Limb (tissue), 2 donors: ENCODE data around the gene SZT2.
"Not testable (repeated sequence)": the region's sequence is repeated elsewhere in the genome, so short reads cannot be mapped to it uniquely, and the experiment has no call there.

Experiments used
- DNase-seq, 2 donors: peaks; one replicate each; pipeline ENCODE4 v3.0.0-alpha.2; 2016; ENCODE audit errors: extremely low spot score in 2 of 2

The SZT2 gene

GRCh38 chr1:43387976-43388599, 1.6 kb upstream of the SZT2 start:
- no peak for DNase-seq

GRCh38 chr1:43388613-43389012, 1.1 kb upstream of the SZT2 start:
- DNase-seq, result no peak

- DNase-seq, result no peak
Observed at GRCh38 chr1:43392702-43393101, 3.0 kb downstream of the SZT2 start.

GRCh38 chr1:43395523-43395922, 5.8 kb downstream of the SZT2 start:
- no peak for DNase-seq

- DNase-seq, result no peak
Observed at GRCh38 chr1:43396059-43396458, 6.4 kb downstream of the SZT2 start.

- no peak for DNase-seq
Observed at GRCh38 chr1:43398227-43398626, 8.5 kb downstream of the SZT2 start.

GRCh38 chr1:43400441-43400840, 10.7 kb downstream of the SZT2 start:
- not testable (repeated sequence) for DNase-seq

- no peak for DNase-seq
Observed at GRCh38 chr1:43402089-43402865, 12.6 kb downstream of the SZT2 start.

- no peak for DNase-seq
Observed at GRCh38 chr1:43404353-43404752, 14.7 kb downstream of the SZT2 start.

- no peak for DNase-seq
Observed at GRCh38 chr1:43405219-43405875, 15.6 kb downstream of the SZT2 start.

- DNase-seq, result no peak
Observed at GRCh38 chr1:43405876-43406234, 16.2 kb downstream of the SZT2 start.

GRCh38 chr1:43410571-43410970, 20.9 kb downstream of the SZT2 start:
- no peak for DNase-seq

GRCh38 chr1:43413426-43413825, 23.7 kb downstream of the SZT2 start:
- DNase-seq, result not testable (repeated sequence)

- DNase-seq, result peak; percentile 22 to 63
Observed at GRCh38 chr1:43414634-43415223, 25.0 kb downstream of the SZT2 start.

- no peak for DNase-seq
Observed at GRCh38 chr1:43415901-43416300, 26.2 kb downstream of the SZT2 start.

- no peak for DNase-seq
Observed at GRCh38 chr1:43418858-43419257, 29.2 kb downstream of the SZT2 start.

GRCh38 chr1:43419627-43420425, 30.1 kb downstream of the SZT2 start:
- no peak for DNase-seq

- no peak for DNase-seq
Observed at GRCh38 chr1:43420874-43421273, 31.2 kb downstream of the SZT2 start.

- no peak for DNase-seq
Observed at GRCh38 chr1:43421396-43421795, 31.7 kb downstream of the SZT2 start.

- peak in 1 of 2 donors; percentile 19 for DNase-seq
Observed at GRCh38 chr1:43421976-43422750, 32.5 kb downstream of the SZT2 start.
